ENCODE measurements around the gene GATA5.
A peak's percentile ranks its signal among the peaks of the same experiment; 100 is the strongest.

Gene GATA5

DNA sequence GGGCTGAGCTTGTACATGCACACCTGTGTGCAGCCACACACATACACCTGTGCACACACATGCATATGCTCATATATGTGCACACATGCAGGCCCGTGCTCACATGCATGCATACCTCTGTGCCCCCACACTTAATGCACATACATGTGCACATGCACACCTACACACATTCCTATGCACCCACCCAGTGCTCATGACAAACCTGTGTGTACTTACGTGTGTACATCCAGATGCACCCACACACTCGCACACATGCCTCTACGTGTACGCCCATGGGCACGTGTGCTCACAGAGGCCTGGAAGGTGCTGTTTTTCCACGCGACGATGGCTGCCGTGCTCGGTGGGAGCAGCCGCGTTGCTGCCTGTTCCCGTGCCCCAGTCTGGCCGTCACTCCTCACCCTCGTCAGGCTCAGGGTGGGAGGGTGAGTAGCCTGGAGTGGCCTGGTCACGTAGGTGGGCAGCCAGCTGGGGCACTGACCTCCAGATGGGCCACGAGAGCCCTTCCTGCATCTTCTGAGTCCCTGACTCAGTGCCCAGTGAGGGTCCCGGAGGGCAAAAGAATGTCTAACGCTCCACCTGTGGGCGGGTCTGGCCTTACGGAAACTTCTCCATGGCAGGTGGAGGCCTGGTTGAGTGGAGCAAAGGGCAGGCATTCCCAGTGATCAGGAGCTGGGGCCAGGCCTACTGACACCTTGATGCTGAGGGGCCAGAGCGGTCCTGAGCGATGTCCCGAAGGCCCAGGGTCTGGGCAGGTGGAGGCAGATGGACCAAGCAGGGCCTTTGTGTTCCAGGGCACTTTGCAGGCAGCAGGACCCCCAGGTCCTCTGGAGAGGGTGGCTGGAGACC, 8.0 kb upstream of the GATA5 start:
- H3K9ac ChIP-seq = no peak overlapping the region
- H3K4me2 ChIP-seq (ENCODE audit: low read length) = no peak overlapping the region
- no peak for TF ChIP-seq CTCF (IDR thresholded peaks at IDR 0.05)
- no peaks in the 10 kb centered on the region for H3K36me3 ChIP-seq (ENCODE audit: control insufficient read depth, insufficient read depth, low read length)
- H3K27me3 ChIP-seq (ENCODE audit: control insufficient read depth, insufficient read depth, low read length) = peaks cover 11% of the 10 kb centered on the region
- H3K27ac ChIP-seq = no peak overlapping the region
- no peaks in the 10 kb centered on the region for H3K9me3 ChIP-seq (ENCODE audit: control insufficient read depth, low read length)
- no peak overlapping the region for H2AFZ ChIP-seq
- H3K79me2 ChIP-seq = no peaks in the 10 kb centered on the region
- H3K4me1 ChIP-seq = peaks cover 4% of the 10 kb centered on the region
- no peak overlapping the region for H3K4me3 ChIP-seq (ENCODE audit: low read depth, low read length)

- H3K4me2 ChIP-seq (ENCODE audit: low read length) = no peak overlapping the region
- peaks cover 11% of the 10 kb centered on the region for H3K27me3 ChIP-seq (ENCODE audit: control insufficient read depth, insufficient read depth, low read length)
- peaks cover 4% of the 10 kb centered on the region for H3K4me1 ChIP-seq
Measured at GRCh38 chr20:62482974-62483373, 7.2 kb upstream of the GATA5 start.

DNA sequence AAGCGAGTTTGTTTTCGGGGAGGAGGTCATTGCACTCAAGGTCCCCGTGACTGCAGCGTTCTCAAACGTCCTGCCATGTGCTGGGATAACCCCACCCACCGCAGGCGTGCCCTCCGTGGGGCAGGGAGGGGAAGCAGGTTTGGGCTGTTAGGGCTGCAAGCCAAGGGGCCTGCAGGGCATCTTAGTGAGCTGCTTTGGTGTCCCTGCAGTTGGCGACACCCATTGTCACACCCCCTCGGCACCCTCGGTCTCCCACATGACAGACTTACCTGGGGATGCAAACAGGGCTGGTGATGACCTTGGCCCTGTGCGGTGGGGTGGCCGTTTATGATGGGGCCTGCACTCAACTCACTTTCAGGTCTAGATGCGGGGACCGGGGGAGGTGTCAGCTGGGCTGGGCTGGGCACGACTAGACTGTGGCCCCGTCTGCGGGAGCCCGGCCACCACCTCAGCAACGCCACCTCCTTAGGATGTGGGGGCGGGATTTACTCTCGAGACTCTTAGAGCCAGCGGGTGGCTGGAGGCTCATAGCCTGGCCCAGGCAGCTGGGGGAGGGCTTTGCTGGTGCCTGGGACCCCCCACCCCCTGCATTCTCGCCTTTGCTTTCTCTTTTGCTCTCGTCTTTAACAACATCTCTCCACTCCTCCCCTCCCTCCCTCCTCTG, 6.5 kb upstream of the GATA5 start:
- Histone ChIP-seq H3K9me3 (ENCODE audit: control insufficient read depth, low read length) (no peaks in the 10 kb centered on the region), H3K4me2 (ENCODE audit: low read length) (peak overlapping the region; percentile 55), H3K27ac (no peak overlapping the region), H3K4me3 (ENCODE audit: low read depth, low read length) (peak overlapping the region; percentile 7), H3K9ac (no peak overlapping the region), H3K36me3 (ENCODE audit: control insufficient read depth, insufficient read depth, low read length) (no peaks in the 10 kb centered on the region), H3K79me2 (no peaks in the 10 kb centered on the region), H2AFZ (peak overlapping the region; percentile 48), H3K27me3 (ENCODE audit: control insufficient read depth, insufficient read depth, low read length) (peaks cover 11% of the 10 kb centered on the region), H3K4me1 (peaks cover 4% of the 10 kb centered on the region)
- no peak for TF ChIP-seq CTCF (IDR thresholded peaks at IDR 0.05)

More at GRCh38 chr20:62482974-62483373, 7.2 kb upstream of the GATA5 start:
- no peak overlapping the region for H3K9ac ChIP-seq
- no peak overlapping the region for H3K27ac ChIP-seq
- H3K36me3 ChIP-seq (ENCODE audit: control insufficient read depth, insufficient read depth, low read length) = no peaks in the 10 kb centered on the region
- no peak overlapping the region for H3K4me3 ChIP-seq (ENCODE audit: low read depth, low read length)
- H3K79me2 ChIP-seq = no peaks in the 10 kb centered on the region
- H2AFZ ChIP-seq = no peak overlapping the region
- no peaks in the 10 kb centered on the region for H3K9me3 ChIP-seq (ENCODE audit: control insufficient read depth, low read length)
- no peak for TF ChIP-seq CTCF (IDR thresholded peaks at IDR 0.05)

DNA sequence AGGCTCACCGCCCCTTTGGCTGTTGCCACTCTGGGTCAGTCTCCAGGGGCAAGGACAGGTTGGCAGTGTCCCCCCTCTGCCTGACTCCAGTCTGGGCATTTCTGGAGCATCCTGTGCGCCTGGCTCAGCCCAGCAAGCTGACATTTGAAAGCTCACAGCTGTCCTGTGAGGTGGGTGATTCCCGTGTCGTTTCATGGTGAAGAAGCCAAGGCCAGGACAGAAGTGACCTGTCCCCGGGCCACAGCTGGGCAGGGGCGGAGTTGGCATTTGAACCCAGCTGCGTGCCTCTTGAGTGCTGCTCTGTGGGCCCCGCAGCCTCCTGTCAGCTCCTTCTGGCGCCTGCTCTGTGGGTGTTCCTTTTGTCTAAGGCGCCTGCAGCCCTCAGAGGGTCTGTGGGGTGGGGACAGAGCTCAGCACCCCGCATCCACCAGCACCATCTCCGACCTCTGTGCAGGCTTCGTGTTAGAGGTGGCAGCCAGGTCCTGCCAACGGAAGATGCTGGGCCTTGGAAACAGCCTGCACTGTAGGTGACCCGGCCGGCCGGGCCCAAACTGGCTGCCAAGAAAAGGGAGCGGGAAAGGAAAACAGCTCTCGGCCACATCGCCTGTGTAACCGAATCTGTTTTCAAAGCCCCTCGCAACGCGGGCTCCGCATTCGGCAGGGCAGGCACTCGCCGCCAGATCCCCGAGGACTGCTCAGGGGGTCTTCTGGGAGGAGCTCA, 5.8 kb upstream of the GATA5 start:
- no peak for TF ChIP-seq CTCF (IDR thresholded peaks at IDR 0.05)
- Histone ChIP-seq H3K4me2 (ENCODE audit: low read length) (peak overlapping the region; percentile 55), H3K27ac (no peak overlapping the region), H3K4me1 (peaks cover 4% of the 10 kb centered on the region), H3K36me3 (ENCODE audit: control insufficient read depth, insufficient read depth, low read length) (no peaks in the 10 kb centered on the region), H2AFZ (peak overlapping the region; percentile 48), H3K79me2 (no peaks in the 10 kb centered on the region), H3K9me3 (ENCODE audit: control insufficient read depth, low read length) (no peaks in the 10 kb centered on the region), H3K4me3 (ENCODE audit: low read depth, low read length) (peak overlapping the region; percentile 7), H3K27me3 (ENCODE audit: control insufficient read depth, insufficient read depth, low read length) (peaks cover 11% of the 10 kb centered on the region), H3K9ac (no peak overlapping the region)
